GM10248 (cell line): Measurements from ENCODE around the gene METTL5.
A peak's percentile ranks its signal among the peaks of the same experiment; 100 is the strongest.
"Not testable (repeated sequence)": the region's sequence is repeated elsewhere in the genome, so short reads cannot be mapped to it uniquely, and the experiment has no call there.

Experiments used
- CTCF ChIA-PET: fragments of 300-600 bp; sonication (Branson Sonifier 250); formaldehyde crosslinking; extraction: SDS; loops from one replicate; lab custom pipeline; 2021; ENCODE audit warnings: antibody characterized with exemption; lab: Yijun Ruan, JAX
- POLR2A ChIA-PET: fragments of 350-650 bp; sonication (Branson Sonifier 250); formaldehyde crosslinking; extraction: SDS; loops from one replicate; lab custom pipeline; 2020; ENCODE audit warnings: antibody characterized with exemption; lab: Yijun Ruan, JAX
- DNase-seq: peaks from one replicate; pipeline ENCODE4 v3.0.0; 2012; ENCODE audit errors: extremely low spot score
- CTCF ChIP-seq: IDR thresholded peaks from 2 replicates; pipeline ENCODE4 v1.5.1; 2012; ENCODE audit warnings: mild to moderate bottlenecking, low read depth; ENCODE audit errors: extremely low read depth, missing control alignments, control extremely low read depth

Gene METTL5

GRCh38 chr2:169824373-169825333 is at the start of gene METTL5:
Gene METTL5, minus strand, starts transcription at chr2:169824905. Its CDS starts 308 bp downstream, at chr2:169824597.
- ChIA-PET CTCF (interaction anchor here (0.6 to 2.9 kb wide), 22 partner anchors 8 to 354 kb away, joined by 3 to 21 read pairs (median 4); no protein-coding TSS in a partner anchor), POLR2A (interaction anchor here (0.6 kb wide), 1 partner anchor 80 kb away, joined by 3 read pairs; no protein-coding TSS in a partner anchor)
- peak; percentile 88 for DNase-seq

GRCh38 chr2:169871994-169872393 is 47.3 kb upstream of the METTL5 start:
- ChIA-PET POLR2A (no interaction called here), CTCF (no interaction called here)
- no peak for DNase-seq
- no peak for TF ChIP-seq CTCF

More at GRCh38 chr2:169824373-169825333, at the start of gene METTL5:
- TF ChIP-seq CTCF = peak; percentile 100

DNA sequence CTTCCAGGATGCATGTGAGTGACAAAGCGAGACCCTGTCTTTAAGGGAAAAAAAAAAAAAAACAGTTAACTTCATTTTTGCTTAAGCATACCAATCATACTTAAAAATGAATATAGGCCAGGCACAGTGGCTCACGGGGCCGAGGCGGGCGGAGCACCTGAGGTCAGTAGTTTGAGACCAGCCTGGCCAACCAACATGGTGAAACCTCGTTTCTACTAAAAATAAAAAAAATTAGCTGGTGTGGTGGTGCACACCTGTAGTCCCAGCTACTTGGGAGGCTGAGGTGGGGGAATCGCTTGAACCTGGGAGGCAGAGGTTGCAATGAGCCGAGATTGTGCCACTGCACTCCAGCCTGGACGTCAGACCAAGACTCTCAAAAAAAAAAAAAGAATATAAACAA is 46.7 kb upstream of the METTL5 start:
- CTCF ChIA-PET, POLR2A ChIA-PET, DNase-seq: not testable (repeated sequence)

- CTCF ChIA-PET = no interaction called here
- no peak for TF ChIP-seq CTCF
- POLR2A ChIA-PET = no interaction called here
- DNase-seq = no peak
Measured at GRCh38 chr2:169868951-169869350, 44.2 kb upstream of the METTL5 start.

- no peak for DNase-seq
- ChIA-PET CTCF (interaction anchor here (0.9 kb wide), 1 partner anchor 34 kb away, joined by 3 read pairs; no protein-coding TSS in a partner anchor), POLR2A (no interaction called here)
- TF ChIP-seq CTCF = no peak
Measured at GRCh38 chr2:169867579-169867978, 42.9 kb upstream of the METTL5 start.

DNA sequence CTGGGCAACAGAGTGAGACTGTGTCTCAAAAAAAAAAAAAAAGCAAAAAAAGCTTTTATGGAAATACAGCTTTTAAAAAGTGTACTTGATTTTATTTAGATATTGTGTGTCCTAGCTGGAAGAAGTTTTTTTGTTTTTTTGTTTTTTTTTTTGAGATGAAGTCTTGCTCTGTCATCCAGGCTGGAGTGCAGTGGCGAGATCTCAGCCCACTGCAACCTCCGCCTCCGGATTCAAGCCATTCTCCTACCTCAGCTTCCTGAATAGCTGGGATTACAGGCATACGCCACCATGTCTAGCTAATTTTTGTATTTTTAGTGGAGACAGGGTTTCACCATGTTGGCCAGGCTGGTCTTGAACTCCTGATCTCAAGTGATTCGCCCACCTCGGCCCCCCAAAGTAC is 41.5 kb upstream of the METTL5 start:
- CTCF ChIA-PET = interaction anchor here (2.9 kb wide), 1 partner anchor 11 kb away, joined by 9 read pairs; no protein-coding TSS in a partner anchor
- POLR2A ChIA-PET, DNase-seq: not testable (repeated sequence)

- CTCF ChIA-PET = interaction anchor here (2.8 to 2.9 kb wide), 2 partner anchors 8 to 12 kb away, joined by 7 to 9 read pairs; no protein-coding TSS in a partner anchor
- DNase-seq = no peak
- POLR2A ChIA-PET = interaction anchor here (0.6 kb wide), 1 partner anchor 335 kb away, joined by 3 read pairs; no protein-coding TSS in a partner anchor
- no peak for TF ChIP-seq CTCF
Measured at GRCh38 chr2:169865492-169865891, 40.8 kb upstream of the METTL5 start.
